EH (cell line): ENCODE data around the gene GPX3.
A peak's percentile ranks its signal among the peaks of the same experiment; 100 is the strongest.

Experiments used
- DNase-seq: peaks from one replicate; pipeline ENCODE4 v3.0.0-alpha.2; 2015; ENCODE audit warnings: low read depth

The GPX3 gene

DNA sequence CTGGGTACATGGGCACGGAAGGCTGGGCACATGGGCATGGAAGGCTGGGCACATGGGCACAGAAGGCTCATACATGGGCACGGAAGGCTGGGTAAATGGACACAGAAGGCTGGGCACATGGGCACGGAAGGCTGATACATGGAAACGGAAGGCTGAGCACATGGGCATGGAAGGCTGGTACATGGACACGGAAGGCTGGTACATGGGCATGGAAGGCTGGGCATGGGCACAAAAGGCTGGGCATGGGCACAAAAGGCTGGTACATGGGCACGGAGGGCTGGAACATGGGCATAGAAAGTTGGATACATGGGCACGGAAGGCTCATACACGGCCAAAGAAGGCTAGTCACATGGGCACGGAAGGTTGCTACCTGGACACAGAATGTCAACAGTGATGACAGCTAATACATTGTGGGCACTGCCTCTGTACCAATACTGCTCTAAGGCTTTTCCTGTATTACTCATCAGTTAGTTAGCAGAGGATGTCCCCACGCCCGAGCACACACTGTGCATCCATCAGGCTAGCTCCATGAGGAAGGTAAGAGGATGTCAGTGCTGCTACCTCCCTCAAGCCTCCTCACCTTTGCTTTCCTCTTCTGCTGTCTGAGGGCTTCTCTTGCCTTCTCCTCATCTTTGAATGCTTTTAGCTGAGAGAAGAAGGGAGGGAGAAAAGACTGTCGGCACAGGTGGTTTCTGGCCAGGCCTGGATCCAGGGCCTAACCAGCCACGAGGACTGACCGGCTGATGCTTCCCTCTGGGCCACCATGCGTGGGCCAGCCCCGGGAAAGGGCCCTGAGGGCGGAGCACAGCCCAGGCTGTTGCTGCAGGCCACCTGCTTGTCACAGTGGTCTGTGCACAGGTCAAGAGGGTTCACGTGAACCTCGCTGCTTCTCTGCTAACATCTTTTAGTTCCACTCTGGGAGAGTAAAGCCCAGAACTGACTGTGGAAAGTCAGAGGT, 14.3 kb downstream of the GPX3 start:
- no peak for DNase-seq

DNA sequence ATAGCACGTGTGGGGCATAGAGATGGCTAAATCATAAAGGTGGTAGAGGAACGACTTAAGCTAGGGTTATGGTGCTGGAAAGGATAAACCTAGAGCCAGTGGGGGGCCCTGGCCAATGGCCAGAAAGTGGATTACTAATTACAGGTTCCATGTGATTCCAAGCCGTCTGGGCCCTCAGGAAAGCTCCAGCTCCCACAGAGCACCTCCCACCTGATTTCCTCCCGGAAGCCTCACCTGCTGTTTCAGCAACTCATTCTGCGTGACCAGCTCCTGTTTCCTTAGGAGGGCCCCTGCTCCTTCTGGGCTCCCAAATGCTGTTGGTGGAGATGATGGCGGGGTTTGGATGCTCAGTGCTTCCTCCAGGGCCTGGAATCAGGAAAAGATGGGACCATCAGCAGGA, 16.2 kb downstream of the GPX3 start:
- DNase-seq = no peak

DNA sequence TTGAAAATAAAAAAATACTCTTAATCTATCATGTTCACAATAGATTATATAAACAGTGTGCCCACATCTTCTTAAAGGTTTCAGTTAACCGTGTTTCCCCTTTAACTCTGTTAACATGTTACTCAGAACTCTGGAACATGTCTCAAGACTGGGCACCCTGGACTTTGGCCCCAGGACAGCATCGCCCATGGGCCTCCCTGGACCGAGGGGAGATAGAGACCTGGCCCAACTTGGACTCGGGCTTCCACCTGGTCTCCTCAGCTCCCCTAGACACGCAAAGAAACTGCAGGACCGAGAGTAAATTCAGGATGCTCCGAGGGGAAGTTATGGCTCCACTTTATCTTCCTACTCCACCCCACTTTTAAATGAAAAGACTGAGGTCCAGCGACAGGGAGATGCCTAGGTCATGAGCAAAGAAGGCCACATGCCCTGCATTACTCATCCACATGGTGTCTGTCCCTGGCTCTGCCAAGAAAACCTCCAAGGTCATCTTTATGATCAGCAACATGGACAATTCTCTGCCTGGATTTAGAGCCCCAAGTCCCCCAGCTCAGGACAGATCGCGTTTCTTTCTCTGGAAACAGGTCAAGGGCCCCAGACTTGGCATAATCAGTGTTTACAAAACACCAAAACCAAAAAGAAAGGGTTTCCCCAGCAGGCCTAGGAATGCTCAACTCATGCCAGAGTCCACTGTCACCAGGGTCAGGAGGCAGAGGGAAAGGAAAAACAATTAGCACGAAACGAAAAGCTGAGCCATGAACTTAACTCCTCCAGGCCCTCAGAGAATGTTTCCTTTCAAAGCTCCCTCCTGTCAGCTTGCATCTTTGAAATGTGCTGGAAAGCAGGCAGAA, 17.4 kb downstream of the GPX3 start:
- peak; percentile 87 for DNase-seq

DNA sequence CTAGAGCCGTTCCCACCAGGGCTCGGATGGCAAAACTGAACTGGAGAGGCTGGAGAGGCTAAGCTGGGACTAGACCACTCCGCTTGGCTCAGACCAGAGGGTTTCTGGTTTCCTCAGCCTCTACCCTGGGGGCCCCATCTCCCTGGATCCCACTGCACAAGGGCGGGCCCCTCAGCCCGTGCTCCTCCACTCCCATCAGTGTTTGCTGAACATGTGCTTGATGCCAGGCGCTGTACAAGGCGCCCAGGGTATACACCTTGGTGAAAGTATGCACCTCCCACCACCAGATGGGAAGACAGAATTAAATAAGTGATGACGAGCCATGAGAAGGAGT, 18.0 kb downstream of the GPX3 start:
- no peak for DNase-seq

DNA sequence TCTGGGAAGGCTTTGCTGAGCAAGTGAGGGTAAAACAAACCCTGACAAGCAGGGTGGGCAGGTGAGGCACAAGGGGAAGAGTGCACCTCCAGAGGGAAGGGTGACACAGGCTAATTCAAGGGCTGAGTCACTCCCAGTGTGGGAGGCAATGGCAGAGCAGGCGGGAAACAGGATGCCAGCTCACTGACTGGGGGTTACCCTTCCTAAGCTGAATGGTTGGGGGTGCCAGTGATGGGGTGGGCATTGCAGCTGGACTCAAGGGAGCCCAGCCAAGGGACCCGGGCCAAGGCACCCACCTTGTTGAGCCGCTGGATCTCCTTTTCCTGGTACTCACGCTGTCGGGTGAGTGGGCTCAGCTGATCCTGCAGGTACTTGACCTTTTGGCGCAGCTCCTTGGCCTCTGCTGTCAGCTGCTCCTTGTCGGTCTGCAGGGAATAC, 18.4 kb downstream of the GPX3 start:
- peak; percentile 48 for DNase-seq

DNA sequence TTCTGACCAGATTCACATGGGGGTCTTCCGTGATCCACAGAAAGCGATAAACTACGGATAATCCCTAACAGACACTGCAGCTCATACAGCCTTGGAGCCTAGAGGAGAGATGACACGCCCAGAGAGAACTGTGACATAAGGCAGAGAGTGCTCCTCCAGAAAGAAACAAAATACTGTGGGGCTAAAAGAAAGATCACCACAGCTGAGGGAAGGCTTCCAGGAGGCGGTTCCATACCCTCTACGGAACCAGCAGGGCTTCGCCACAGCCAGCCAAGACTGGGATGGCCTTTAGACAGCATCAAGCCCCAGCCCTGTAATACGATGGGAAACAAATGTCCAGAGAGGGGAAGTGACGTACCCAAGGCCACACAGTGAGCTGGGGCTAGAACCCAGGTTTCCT, 19.3 kb downstream of the GPX3 start:
- no peak for DNase-seq

DNA sequence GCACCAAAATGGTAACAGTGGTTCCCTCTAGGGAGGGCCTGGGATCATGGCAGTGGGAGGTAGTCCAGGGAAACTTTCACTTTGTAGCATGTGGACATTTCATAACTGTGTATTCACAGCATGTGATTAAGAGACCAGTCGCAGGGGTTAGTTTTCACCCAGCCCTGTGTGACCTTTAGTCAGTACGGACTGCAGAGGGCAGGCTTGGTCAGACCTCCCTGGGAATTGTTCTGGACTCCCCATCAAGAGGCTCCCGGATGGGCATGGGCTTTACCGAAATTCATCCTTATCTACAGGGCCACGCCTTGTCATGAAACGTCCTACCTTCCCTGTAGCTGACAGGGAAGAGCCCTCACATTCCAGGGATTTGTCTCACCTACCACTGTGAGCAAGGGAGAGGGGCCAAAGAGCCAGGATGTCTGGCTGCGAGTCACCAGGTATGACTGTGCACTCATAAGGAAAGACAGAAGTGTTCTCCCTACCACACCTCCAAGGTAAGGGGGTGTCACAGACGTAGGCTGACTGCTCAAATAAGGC, 19.9 kb downstream of the GPX3 start:
- no peak for DNase-seq

DNA sequence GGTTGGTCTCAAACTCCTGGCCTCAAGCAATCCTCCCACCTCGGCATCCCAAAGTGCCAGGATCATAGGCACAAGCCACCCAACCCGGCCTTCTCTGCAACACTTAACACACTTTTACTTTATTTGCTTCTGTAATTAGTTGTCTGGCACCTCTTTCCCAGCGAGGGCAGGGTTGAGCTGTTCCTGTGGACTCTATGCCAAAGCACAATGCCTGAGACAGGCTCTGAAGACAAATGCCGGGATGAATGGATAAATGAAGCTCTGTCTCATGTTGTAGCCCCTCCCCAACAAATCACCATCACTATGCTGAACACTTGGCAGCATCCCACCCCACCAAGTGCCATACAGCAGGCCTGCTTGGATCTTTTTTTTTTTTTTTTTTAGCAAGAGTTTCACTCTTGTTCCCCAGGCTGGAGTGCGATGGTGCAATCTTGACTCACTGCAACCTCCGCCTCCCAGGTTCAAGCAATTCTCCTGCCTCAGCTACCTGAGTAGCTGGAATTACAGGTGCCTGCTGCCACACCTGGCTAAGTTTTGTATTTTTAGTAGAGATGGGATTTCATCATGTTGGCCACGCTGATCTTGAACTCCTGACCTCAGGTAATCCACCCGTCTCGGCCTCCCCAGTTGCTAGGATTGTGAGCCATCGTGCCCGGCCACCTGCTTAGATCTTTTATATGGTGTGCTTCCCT, 21.3 kb downstream of the GPX3 start:
- no peak for DNase-seq

DNA sequence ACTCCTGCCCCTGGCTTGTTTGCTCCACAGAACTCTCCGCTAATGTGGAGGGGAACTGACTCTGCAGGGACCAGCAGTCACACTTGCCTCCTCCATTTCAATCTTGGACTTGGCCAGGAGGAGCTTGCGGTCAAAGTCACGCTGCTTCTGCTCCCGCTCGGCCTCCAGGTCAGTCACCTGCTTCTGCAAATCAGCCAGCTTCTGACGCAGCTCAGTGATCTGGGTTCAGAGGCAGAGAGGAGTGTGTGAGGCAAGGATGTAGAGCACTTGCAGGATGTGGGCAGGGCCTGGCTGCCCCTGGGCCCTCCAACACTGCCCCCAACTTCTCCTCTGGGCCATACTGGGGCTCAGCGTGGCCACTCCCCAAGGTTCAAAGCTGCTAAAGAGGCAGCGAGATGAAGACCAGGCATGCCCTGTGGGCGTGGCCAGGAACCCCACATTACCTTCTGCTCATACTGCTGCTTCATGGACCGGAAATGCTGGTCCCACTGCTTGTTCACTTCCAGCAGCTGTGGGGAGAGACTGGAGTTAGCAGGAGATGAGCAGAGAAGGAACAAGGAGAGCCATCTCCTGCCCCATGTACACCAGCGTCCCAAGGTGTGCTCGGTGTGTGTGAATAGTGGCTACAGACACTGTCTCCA, 22.2 kb downstream of the GPX3 start:
- DNase-seq = no peak

DNA sequence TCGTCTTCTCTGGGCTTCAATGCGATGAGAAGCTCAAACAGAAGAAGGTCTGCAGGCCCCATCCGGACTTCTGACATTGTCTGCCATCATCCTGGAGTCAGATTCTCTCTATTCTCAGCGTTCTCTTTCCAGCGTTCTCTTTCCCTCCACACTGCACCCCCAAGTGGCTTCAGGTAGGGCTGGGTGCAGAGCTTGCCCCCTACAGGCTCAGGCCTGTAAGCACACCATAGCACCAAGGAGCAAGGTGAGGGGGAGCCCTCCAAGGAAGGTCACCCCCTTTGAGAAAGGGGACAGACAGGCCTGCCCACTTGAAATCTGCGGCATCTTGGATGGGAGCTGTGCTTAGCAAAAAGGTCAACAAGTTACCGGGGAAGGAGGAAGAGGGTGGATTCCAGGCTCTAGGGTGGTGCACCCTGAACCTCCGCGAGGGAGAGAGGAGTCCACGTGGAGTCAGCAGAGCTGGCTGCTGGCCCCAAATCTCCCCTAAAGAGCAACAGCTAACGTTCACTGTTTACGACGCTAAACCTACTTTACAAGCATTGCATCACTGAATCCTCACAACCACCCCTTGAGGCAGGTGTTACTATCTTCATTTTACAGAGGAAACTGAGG, 27.5 kb downstream of the GPX3 start:
- peak; percentile 28 for DNase-seq

DNA sequence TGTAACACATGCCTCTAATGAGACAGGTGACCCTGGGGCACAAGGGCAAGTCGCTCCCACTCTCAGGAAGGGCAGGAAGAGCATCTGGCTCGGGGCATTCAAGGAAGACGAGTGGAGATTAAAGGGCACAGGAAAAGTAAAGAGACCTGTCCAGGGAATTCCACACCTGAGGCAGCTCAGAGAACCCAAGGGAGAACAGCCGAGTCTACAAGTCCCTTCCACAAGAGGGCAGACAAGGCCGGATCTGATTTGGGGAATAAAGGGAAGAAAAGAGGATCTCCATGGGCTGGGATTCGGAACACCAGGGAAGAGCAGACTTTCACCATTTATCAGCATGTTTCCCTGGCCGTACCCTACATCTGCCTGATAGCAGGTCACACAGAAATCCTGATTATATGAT, 28.1 kb downstream of the GPX3 start:
- DNase-seq = peak; percentile 27

DNA sequence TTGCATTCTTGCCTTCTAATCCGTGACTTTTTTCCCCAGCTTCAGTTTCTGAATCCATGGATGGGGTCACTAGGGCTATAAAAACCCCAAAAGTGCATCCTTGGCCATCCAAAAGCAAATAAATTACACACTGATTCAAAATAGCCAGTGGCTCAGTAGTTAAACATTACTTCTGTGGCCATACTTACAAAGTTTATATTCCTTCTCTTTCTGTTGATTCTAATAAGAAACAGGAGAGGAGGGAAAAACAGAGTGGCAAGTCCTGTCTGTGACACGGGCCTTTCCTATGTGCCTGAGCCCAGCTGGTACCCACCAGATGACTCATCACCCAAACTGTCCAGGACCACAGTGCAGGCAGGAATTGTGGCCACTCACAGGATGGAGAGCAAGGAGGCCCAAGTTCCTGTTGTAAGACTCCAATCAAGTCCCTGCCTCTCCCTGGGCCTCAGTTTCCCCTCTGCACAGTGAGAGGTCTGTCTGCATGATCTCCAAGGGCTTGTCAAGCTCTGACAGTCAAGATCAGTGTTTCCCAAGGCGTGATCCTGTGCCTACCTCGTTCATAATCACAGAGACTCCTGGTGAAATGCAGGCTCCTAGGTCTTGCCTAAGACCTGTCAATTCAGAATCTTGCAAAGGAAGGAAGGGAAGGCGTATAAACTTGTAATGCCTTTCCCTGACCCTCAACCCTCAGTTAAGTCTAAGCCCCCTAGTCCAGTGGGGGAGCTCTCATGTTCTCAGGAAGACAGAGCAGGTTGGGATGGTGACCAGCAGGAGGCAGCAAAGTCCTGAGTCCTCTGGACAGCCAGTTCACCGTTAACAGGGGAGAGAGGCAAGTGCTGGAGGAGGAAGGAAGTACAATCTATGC, 30.9 kb downstream of the GPX3 start:
- peak; percentile 81 for DNase-seq

DNA sequence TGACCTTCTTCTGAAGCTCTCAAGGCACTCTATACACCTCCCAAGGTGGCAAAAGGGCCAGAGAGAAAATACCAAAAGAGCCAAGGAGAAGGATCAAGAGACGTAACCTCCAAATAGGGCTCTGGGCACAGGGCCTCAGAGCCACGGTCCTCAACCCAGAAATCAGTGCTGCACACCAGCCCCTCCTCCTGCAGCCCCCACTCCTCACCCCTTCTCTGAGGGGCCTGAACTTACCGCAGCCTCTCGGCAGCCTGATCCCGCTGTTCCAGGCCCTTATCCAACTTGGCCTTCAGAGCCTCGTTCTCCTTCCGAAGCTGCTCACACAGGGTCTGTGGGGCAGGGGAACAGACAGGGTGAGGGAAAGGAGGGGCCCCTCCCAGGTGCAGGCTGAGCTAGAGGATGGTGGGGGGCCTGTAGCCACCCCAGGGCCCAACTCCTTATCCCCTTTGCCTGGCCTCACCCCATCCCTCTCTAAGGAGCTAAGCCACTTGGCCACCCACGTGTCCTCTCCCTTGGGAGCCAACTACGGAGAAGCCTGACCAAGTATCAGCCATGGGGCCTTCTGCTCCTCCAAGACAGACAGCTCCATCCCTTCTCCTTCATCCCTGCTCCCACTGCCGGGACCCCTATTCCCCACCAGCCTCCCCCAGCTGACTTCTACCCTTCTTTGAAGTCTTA, 31.7 kb downstream of the GPX3 start:
- no peak for DNase-seq

DNA sequence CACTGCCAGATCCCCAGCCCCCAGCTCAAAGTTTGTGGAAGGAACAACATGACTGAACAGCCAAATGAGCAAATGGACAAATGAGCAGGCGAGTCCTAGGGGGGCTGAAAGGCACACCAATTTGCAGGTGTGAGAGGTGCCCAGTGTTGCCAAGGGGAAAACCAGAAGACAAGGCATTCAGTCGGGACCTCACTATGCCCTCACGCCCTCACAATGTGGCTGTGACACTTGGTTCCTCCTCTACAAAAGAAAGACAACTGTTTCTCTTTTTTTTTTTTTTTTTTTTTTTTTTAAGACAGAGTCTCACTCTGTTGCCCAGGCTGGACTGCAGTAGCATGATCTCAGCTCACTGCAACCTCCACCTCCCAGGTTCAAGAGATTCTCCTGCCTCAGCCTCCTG, 32.4 kb downstream of the GPX3 start:
- DNase-seq = no peak

DNA sequence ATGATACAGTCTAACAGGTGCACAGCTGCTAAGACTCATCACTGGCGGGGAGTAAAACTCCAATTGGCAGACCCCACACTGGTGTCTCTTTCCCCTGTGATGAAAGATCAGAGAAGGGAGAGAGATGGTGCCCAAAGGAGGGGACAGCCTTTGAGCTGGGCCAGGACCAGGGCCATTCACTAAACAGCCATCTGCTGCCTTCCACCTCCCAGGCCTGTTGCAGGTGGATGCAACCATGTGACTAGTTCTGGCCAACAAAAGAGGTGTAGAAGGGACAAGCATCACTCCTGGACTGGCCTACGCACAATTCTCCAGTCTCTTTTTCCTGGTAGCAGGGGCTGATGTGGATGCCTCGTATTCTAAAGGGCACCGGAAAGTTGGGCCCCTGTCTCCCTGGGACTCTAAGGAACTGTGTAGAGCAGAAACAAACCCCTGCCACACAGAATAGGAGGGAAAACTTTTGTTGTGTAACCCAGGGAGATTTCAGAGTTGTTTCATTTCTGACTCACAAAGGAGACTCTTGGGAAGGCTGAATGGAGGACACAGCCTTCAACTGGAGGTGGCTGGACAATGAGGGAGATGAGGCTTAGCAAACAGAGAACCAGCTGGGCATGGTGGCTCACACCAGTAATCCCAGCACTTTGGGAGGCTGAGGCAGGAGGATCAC, 33.5 kb downstream of the GPX3 start:
- DNase-seq = no peak

DNA sequence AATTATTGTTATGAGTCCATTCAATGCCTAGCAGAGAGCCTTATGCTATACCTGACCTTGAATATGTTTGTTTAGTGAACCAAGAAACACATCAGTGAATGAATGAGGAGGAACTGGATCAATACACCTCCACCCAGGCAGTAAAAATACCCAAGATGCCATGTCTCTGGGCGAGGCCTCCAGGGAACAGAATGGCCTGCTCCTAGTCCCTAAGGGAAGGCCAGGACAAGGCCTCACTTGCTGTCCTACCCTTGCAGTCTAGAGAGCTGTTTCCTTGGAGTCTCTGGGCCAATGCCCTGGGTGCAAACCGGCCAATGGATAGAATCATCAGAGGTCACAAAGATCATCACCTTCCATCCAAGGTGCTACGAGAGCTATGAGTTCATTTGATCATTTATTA, 34.3 kb downstream of the GPX3 start:
- no peak for DNase-seq

DNA sequence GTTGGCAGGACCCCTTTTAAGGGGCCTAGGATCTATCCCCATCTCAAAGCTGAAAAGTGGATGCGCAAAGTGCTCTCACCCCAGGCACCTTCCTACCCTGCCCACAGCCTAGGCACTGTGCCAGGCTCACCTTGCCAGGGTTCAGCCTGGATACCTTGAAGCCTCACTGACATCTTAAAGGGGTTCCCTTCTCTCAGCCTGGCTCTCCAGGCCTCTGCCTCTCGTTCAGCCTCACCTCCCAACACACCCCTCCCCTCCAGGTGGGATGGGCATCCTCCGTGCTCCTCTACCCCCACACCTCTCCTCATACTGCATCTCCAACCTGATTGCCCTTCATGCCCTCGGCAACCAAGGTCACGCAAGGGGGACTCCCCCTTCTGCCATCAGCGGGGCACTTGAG, 34.9 kb downstream of the GPX3 start:
- DNase-seq = no peak

DNA sequence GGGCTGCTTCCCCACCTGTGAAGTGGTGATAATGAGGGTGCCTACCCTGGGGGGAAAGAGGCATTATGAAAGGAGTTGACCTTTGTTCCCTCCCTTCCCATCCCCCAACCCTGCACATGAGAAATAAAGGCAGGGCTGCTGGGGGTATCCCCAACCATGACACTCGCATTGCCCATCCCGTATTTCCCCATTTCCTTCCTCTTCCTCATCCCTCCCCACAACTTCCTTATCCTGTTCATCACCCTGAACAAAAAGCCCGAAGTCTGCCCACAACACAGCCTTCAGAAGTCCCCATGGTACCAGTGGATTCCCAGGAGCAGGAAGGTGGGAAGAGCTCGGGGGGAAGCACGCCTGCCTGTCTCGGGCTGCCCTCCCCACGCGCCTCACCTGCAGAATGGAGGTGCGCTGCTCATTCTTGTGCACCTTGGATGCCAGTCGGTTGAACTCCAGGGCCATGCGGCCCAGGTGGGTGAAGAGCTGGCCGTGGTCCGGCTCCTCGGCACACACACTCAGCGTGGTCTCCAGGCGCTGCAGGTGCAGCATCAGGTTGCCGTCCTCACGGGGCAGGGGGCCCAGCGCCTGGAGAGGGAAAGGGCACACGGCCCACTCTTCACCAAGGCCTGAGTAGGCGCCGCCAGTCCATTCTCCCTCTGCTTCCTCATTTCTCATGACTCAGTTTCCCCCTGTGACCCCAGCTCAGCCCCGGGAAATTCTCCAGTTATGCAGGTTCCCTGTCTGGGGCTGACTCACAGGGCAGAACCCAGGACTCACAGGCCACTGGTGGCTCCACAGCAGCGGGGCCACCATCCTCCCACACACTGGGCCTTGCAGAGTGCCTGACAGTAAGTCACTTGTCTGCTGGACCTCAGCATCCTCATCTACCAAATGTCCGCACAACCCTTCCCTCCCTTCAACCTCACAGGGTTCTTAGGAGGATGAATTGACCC, 36.3 kb downstream of the GPX3 start:
- DNase-seq = no peak
